Tongue (tissue), 2 donors: ENCODE data around the gene CCL7. TPM values are rescaled to one million over a fixed set of nuclear protein-coding genes. Genes with fewer than 3 reads are reported as not detected.
A peak's percentile ranks its signal among the peaks of the same experiment; 100 is the strongest.
"Not testable (repeated sequence)": the region's sequence is repeated elsewhere in the genome, so short reads cannot be mapped to it uniquely, and the experiment has no call there.

ENCODE experiments used
- DNase-seq: peaks from one replicate; pipeline ENCODE4 v3.0.0-alpha.2; 2015
- total RNA-seq: library from RNA; depleted of rRNA; stranded (reverse); fragments of >200 nt; gene quantifications from one replicate; pipeline ENCODE4 v1.2.3, GENCODE V29; 2014

CCL7 gene
- not detected for total RNA-seq

- DNase-seq, result no peak
Observed at GRCh38 chr17:34269969-34270368, at the start of gene CCL7. TSS of gene CCL7 (plus strand) at chr17:34270221. CDS start at chr17:34270291, 70 bp downstream.

DNA sequence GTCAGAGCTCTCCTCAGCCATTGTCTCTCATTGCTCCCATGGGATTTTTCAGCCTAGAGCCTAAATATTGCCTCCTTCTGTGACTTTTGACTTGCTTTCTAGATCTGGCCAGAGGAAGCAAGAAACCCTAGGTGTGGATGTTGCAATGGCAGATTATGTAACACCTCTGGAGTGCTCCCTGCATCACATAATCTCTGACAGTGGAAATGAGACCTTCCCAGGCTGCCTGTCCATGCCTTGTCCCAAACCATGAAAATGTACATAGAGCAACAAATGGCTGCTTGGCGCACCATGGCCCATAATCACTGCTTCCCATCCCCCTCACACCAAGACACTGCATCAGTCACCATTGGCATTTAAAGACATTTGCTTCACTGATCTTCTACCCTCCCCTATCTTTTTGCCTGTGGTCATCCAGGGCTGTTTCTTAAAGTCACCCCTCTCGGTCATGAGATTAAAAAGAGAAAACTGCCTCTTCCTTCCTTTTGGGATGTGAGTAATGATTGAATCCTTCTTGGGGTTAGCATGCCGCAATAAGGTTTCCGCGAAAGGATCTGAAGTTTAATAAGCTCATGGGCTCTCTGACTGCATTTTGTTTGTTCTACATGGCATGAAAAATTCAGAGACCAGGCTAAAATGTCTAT is 49.1 kb upstream of the CCL7 start:
- DNase-seq, result no peak

DNA sequence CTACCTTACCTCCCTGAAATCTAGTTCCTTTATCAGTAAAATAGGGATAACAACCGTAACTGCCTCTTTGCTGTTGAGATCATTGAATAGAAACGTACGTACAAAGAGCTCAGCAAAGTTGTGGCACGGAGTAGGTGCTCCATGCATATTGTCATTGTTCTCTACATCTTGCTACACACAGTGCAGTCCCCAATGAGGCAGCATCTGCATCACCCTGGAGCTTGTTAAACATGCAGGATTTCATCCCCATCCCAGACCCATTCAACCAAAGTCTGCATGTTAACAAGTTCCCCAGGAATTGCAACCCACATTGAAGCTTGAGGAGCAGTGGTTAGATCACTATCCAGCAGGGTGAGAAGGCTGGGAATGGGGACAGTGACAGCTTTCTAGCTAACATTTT is 48.6 kb upstream of the CCL7 start:
- no peak for DNase-seq

- DNase-seq, result no peak
Observed at GRCh38 chr17:34222722-34223497, 47.1 kb upstream of the CCL7 start.

GRCh38 chr17:34225046-34225445 is 45.0 kb upstream of the CCL7 start:
- no peak for DNase-seq

- peak; percentile 45 for DNase-seq
Observed at GRCh38 chr17:34226011-34226743, 43.8 kb upstream of the CCL7 start.

GRCh38 chr17:34226744-34227034 is 43.3 kb upstream of the CCL7 start:
- DNase-seq, result no peak

DNA sequence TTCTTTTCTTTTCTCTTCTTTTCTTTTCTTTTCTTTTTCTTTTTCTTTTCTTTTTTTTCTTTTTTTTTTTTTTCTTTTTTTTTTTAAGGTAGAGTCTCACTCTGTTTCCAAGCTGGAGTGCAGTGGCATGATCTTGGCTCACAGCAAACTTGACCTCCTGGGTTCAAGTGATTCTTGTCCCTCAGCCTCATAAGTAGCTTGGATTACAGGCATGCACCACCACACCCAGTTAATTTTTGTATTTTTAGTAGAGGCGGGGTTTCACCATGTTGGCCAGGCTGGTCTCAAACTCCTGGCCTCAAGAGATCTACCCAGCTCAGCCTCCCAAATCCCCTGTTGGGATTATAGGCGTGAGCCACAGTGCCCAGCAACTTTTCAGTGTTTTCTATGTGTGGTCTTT is 42.7 kb upstream of the CCL7 start:
- DNase-seq, result not testable (repeated sequence)

- DNase-seq, result no peak
Observed at GRCh38 chr17:34227707-34228106, 42.3 kb upstream of the CCL7 start.

GRCh38 chr17:34228781-34229180 is 41.2 kb upstream of the CCL7 start:
- no peak for DNase-seq

DNA sequence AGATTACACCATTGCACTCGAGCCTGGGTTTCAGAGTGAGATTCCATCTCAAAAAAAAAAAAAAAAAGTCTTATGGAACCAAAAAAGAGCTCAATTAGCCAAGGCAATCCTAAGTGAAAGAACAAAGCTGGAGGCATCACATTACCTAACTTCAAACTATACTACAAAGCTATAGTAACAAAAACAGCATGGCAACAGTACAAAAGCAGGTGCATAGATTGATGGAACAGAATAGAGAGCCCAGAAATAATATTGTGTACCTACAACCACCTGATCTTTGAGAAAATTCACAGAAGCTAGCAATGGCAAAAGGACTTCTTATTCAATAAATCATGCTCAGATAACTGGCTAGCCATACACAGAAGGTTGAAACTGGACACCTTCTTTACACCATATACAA is 39.7 kb upstream of the CCL7 start:
- no peak for DNase-seq

DNA sequence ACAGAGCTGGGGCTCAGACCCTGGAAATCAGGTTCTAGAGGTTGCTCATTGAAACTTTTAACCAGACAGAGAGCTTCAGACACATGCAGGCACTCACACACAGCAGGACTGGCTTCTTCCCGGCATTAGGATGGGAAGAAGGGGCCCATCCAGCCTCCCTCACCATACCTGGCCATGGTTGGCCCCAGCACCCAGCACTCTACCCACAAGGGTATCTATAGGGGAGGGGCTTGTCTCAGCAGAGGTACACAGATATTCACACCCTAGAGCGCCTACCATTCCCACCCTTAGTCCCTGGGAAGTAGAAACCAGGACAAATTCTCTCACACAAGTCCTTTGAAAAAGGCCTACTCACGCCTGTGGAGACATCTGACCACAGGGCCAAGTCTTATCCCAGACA is 35.4 kb upstream of the CCL7 start:
- DNase-seq, result no peak

- DNase-seq, result peak; percentile 81
Observed at GRCh38 chr17:34235389-34236028, 34.5 kb upstream of the CCL7 start.

DNA sequence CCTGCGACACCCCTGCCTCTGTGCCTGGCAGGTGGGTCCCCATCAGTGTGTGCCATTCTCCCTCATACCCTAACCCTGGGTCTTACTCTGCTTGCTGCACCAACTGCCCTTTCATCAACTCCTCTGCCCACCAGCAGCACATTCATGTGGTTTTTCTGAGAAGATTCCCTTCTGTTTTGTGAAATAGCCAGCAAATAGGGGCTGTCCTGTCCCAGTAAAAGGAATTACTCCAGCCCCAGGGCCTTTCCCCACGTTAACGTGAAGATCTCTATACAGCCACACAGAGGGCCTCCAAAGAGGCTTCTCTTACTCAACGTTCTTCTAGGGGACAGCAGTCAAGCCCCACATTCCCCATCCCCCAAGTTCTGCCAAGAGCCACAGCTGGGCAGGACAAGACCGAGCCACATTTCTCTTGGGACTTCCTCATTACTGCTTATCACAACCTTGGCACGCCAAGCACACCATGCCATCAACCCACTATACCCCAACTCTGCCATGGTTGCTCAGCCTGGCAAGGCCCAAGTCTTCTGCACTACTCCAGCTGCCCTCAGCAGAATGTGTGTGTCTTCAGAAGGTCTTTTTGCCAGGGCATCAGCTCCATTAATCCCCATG is 33.6 kb upstream of the CCL7 start:
- no peak for DNase-seq

DNA sequence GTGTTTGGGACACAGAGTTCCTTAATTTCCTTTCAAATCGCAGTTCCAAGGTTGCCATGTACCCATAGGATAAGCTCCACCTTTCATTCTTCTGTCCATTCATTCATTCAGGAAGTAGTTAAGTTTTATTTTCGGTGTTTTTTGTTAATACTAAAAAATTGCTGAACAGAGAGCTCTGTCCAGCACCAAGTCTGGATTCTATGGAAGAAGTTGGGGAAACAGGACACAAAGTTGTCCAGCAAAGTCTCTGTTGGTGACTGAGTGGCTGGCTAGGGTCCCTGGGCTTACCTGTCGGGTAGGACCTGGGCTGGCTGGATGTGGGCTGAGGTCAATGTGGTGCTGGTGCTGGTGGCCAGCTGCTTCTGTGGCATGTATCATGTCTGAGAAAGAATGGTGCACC is 32.6 kb upstream of the CCL7 start:
- no peak for DNase-seq

DNA sequence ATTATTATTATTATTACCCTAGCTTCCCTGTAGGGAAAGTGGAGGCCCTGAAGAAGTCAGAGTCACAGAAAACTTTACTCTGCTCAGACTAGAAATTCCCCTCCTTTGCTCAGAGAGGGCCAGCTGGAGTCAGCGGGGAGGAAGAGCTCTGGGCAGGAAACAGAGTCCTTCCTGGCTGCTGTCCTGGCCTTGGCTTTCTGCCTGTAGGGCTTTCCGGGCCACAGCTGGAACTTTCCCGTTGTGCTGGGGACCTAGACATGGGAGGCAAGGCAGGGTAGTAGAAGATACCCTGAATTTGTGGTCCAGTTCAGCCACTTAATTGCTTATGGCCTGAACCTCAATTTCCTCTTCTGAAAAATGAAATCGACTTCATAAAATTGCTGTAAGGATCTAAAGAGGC is 29.0 kb upstream of the CCL7 start:
- DNase-seq, result peak; percentile 88

GRCh38 chr17:34242587-34243363 is 27.2 kb upstream of the CCL7 start:
- DNase-seq, result peak; percentile 47

DNA sequence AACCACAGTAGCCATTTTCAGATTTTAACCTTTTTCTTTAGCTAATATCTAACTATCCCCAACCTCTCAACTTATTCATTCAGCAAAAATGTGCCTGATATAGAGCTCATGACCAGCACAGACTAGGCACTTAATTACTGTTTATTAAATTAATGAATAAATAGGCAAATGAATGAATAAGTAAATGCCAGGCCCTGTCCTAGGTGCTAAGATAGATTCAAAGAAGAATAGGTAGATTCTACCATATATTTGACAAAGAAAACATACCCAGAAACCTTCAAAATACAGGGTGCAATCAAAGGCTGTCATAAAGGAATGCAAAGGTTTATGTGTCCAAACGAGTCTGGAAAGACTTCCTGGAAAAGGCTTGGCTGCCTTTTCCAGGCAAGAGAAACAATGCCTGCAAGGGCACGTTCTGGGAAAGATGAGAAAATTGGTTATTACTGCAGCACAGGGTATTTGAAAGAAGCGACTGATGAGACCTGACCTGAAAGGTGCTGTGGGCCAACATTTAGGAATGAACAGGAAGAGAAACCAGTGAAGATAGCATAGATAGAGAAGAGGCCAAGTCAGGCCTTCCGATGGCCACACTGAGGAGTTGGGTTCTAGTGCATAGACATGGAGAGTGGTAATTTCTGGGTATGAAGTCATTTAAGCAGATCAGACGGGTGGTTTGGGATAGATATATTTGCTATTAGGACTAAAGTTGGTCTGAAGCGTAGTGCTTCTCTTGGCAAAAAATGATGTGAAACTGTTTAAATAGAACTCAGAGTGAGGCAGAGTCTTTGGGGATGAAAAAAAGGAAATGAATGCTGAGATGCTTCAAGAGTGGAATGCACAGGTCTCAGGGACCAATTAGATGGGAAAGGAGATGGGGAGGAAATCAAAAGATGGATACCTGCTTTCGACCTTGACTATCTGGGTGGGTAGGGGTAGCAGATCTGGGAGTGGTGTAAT is 26.4 kb upstream of the CCL7 start:
- DNase-seq, result no peak

DNA sequence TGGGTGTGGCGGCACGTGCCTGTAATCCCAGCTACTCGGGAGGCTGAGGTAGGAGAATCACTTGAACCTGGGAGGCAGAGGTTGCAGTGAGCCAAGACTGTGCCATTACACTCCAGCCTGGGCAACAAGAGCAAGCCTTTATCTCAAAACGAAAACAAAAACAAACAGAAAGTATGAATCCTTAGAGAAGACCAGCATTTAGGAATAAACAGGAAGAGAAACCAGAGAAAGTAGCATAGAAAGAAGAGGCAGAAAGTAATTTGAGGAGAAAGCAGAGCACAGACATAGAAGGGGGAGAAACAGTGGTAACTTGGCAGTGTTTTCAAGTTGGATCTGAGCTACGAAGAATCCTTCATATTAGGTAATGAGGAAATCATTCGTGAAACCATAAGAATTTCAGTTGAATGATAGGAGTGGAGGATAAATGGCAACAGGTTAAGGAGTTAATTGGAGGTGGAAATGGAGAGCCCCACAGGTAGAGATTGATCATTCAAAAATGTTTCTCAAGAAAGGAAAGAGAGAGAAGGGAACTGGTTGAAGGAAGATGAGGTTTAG is 24.6 kb upstream of the CCL7 start:
- no peak for DNase-seq

DNA sequence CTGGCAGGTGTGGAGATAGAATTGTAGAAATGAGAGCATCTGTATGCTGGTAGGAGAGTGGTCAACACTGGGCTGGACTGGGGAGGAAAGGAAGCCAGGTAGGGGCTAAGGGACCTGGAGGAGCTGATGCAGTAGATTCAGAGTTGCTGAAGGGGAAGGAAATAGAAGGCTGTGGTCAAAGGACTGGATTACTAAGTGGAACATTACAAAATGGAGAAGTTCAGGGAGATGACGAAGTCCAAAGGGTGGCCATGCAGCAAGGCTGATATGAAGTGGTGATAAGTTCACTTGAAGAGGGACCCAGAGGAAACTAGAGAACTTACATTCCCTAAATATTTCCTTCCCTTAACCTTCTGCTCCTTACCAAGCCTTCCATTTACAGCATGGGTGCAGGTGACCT is 23.6 kb upstream of the CCL7 start:
- DNase-seq, result no peak
